HG02623 (cell line): ENCODE results near the gene FAM240A.

ENCODE experiments used
- ATAC-seq: cut with Tn5 transposase; IDR thresholded peaks from one replicate; pipeline ENCODE4 v1.9.1; 2021; ENCODE audit warnings: moderate library complexity; ENCODE audit not compliant: unreplicated experiment

The FAM240A gene

DNA sequence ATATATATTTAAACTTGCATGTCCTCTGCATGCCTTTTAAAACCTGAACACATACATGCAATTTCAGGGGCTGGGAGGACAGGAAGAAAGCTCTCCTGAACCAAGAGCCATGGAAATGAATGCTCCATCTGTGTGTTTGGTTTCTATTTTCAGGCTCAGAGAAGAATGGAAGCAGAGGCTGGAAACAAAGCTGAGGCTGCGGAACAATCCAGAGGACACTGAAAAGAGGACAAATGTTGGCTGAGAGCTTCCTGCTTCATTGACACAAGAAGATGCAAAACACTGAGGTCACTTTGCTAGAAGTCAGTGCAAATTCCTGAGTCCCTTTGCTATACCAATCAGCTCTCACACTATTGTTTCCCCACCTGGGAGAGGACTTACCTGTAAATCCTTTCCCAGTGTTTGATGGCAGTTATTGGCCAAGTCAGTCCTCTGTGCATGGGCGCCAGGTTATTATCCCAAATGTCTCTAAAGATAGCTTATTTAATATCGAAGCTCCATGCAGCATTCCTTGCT lies 12.7 kb downstream of the FAM240A start:
- no peak for ATAC-seq

DNA sequence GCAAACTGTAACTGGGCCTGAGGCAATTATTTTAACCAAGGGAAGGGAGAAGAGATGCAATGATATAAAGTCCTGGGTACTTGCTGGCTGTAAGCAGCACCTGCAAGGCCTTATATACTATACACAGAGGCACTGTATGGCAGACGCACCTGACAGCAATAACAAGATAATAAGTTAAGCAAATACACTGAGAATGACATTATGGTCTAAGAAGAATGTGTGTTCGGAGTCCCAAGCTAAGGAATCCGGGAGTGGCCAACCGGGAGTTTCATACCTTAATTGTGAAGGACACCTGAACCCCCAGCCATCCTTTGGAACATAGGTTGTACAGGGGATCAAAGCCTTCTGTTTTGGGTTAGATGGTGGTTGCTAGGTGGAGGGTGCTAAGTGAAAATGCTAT lies 13.7 kb downstream of the FAM240A start:
- no peak for ATAC-seq

DNA sequence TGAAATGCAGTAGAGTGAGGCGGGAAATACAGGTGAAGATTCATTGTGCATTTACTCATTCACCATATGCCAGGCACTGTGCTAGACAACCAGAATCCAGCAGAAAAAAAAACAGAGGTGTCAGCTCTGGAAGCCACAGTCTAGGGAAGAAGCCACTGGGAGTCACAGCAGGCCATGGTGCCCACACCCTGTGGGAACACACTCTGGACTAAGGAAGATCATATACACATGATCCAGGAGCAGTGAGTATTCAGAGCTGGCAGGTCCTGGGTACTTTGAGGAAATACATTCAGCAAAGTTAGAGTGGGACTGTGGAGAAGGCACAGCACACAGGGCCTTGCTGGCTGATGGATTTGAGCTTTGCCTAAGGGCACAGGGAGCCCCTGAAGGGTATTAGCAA lies 14.8 kb downstream of the FAM240A start:
- no peak for ATAC-seq

DNA sequence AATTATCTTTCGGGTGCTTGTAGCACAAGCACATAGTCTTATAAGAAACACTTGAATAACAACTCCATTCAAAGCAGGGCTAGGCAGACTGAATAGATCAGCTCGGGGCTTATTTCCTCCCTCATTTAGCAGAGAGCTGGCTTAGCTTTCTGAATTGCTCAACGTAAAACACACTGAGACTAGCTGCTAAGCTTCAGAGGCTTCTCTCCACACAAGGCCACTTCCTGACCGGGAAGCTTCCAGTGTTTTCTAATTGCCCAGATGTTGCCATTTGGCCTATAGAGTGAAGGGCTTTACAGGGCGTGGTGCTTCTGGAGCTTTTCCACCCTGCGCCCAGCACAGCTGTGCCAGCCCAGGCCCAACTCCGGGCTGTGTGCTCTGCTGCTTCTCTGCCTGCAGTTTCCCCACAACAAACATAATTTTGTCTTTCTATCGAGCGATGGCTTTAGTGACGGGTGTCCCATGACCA lies 16.6 kb downstream of the FAM240A start:
- no peak for ATAC-seq

DNA sequence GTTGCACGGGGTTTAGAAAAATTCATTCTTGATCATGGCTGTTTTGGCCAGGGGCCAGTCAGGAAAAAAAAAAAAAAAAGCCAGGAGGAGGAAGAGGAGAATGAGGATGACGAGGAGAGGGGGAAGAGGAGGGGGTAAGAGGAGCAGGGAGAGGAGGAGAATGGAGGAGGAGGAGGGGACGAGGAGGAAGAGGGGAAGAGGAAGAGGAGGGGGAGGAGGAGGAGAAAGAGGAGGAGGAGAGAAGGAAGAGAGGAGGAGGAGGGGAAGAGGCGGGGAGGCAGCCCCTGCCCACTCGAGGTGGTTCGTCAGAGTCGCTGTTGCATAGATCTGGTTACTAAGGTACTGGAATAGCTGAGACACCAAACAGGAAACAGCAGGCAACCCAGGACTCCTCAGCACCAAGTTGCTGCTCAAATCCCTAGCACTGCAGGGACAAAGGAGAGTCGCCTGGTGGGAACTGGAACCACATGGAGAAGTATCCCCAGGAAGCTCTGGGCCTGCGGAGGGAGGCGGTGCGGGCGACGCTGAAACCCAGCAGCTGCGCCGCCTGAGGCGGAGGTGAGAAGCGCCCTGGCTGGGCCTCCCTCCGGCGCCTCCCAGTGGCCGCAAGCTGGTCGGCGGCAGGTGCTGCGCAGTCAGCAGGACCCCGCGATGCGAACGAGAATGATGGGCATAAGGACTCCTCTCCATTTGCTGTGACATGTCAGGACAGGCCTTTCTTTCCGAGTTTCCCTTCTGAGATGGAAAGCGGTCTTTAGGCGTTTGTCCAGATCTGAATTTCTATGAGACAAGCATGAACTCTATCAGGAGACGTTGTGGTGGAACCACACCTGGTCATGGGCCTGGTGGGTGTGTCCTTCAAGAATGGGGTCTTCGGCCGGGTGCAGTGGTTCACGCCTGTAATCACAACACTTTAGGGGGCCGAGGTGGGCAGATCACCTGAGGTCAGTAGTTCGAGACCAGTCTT lies 17.5 kb downstream of the FAM240A start:
- ATAC-seq = peak; percentile 84

DNA sequence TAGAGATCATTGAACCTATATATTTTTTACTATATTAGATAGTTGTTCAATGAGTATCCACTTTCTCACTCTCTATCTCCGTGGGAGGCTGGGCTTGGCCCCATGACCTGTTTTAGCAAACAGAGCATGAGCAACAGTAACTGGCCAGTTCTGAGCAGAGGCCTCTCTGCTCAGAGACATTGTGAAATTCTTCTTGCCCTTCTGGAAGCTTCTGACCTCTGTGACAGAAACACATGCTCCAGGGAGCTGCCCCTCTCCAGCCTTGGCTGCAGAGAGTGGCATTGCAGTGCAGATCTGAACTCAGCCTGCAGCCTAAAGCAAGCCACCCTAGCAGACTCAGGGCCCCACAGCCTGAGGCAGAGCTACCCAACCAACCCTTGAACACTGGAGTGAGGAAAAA lies 20.5 kb downstream of the FAM240A start:
- no peak for ATAC-seq

DNA sequence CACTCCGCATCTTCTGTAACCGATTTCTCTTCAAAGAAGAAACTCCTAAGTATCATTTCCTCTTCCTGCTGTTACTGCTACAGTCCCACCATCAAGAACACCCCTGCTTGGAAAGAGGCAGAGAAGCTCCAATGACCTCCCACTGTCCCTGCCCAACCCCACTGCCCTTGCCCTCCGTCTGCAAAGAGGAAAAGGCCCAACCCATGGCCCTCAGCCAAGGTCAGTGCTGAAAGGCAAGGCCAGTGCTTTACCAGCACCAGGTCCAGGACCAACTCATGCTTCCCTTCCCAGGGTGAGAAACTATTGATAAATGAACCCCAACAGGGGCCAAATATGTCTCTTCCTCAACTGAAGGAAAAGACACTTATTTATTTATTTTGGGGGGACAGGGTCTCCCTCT lies 22.5 kb downstream of the FAM240A start:
- no peak for ATAC-seq

DNA sequence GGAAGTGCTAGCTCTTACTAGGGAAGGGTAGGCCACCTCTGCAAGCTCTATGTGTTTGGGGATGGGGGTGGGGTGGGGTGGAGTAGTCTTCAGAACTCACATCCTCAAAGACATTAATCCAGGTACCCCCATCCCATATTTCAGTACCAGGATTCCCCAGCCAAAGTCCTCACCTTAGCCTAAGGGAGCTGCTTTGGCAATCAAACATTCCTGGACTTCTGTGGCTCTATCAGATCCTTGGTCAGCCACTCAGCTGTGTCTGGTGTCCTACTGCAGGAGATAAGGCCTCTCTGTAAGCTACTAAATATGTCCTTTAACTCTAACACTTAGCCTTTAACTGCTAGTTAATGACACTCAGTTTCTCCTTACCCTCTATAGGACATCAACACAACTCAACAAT lies 26.9 kb downstream of the FAM240A start:
- ATAC-seq = no peak

DNA sequence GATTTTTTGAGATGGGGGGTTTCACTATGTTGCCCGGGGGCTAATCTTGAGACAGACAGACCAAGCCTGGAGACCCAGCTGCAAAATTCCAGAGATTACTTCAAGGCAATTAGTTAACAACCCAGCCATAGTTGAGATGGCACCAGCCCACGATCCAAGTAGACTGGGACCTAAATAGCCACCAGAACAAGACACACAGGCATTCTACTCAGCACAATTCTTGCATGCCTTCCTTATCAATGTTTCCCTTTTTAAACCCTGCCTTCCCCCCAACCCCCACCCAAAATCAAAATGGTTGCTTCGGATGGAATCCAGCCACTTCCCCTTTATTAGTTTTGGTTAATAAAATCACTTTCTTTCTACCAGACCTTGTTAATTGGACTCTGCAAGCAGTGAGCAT lies 28.6 kb downstream of the FAM240A start:
- no peak for ATAC-seq

GRCh38 chr3:46642971-46643370 lies 30.6 kb downstream of the FAM240A start:
- no peak for ATAC-seq

- no peak for ATAC-seq
These were observed 31.4 kb downstream of the FAM240A start for GRCh38 chr3:46643701-46644100.

DNA sequence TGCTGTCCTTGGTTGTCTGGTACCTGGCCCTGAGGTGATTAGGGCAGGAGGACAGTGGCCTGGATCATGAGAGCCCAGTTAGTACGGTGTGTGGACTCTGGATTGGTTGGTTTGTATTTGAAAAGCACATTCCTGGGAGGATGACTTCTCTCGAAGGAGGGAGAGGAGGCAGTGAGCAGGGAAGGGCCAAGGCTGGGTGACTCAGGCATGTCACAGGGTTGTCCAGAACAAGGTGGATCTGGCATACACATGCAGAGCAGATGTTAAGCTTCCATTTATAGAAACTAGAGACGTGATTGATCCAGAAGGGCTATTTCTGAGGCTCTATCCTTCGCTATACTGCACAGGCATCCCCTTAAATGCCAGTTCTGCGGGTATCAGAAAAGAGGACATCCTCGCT lies 34.4 kb downstream of the FAM240A start:
- no peak for ATAC-seq

GRCh38 chr3:46648096-46648495 lies 35.8 kb downstream of the FAM240A start:
- ATAC-seq = no peak

DNA sequence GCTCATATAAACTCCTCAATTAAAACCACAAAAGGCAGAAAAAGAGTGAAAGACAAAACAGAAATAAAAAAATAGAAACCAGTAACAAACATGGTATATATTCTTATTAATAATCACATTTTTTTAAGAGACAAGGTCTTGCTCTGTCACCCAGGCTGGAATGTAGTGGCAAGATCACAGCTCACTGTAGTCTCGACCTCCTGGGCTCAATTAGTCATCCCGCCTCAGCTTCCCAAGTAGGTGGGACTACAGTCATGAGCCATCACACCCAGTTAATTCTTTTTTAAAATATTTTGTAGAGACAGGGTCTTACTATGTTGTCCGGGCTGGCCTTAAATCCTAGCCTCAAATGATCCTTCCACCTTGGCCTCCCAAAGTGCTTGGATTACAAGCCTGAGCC lies 37.1 kb downstream of the FAM240A start:
- ATAC-seq = no peak

- no peak for ATAC-seq
These were observed 38.8 kb downstream of the FAM240A start for GRCh38 chr3:46651084-46651483.

DNA sequence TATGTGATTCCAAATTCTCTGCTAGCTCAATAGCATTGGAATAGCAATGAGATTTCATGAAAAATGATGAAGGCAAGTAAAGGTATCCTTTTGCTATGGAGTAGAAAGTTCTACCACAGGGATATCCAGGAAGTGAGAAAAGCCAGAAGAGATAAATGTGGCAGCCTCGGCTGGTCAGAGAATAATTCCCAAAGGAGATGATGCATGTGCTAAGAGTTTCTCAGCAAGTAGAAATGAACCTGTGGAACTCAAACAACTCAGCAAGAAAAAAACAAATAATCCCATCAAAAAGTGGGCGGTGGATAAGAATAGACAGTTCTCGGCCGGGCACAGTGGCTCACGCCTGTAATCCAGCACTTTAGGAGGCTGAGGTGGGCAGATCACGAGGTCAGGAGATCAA lies 42.9 kb downstream of the FAM240A start:
- ATAC-seq = no peak

DNA sequence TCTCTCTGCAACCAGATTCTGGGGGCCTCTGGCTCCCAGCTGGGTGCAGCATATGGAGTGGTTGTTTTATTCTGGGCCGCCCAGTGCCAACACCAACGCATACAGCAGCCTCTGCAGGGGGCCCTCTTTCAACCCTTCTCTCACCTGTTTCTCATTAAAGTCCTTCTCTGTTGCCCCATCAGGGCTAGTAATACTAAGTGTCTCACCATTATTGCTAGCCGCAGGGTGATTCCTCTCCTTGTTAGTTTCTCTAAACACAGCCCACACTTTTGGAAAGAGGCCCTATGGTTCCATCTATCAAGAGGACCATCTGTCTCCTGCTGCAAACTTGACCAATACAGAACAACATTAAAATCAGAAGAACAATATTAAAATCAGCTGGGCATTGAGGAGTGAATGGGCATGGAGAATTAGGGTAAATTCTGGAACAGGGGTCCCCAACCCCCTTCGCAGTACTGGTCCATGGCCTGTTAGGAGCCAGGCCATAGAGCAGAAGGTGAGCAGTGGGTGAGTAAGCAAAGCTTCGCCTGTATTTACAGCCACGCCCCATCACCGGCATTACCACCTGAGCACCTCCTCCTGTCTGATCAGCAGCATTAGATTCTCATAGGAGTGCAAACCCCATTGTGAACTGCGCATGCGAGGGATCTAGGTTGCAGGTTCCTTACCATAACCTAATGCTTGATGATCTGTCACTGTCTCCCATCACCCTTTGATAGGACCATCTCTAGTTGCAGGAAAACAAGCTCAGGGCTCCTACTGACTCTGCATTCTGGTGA lies 44.6 kb downstream of the FAM240A start:
- no peak for ATAC-seq

- ATAC-seq = no peak
These were observed 47.0 kb downstream of the FAM240A start for GRCh38 chr3:46659285-46659684.

- ATAC-seq = no peak
These were observed 47.7 kb downstream of the FAM240A start for GRCh38 chr3:46660003-46660402.

DNA sequence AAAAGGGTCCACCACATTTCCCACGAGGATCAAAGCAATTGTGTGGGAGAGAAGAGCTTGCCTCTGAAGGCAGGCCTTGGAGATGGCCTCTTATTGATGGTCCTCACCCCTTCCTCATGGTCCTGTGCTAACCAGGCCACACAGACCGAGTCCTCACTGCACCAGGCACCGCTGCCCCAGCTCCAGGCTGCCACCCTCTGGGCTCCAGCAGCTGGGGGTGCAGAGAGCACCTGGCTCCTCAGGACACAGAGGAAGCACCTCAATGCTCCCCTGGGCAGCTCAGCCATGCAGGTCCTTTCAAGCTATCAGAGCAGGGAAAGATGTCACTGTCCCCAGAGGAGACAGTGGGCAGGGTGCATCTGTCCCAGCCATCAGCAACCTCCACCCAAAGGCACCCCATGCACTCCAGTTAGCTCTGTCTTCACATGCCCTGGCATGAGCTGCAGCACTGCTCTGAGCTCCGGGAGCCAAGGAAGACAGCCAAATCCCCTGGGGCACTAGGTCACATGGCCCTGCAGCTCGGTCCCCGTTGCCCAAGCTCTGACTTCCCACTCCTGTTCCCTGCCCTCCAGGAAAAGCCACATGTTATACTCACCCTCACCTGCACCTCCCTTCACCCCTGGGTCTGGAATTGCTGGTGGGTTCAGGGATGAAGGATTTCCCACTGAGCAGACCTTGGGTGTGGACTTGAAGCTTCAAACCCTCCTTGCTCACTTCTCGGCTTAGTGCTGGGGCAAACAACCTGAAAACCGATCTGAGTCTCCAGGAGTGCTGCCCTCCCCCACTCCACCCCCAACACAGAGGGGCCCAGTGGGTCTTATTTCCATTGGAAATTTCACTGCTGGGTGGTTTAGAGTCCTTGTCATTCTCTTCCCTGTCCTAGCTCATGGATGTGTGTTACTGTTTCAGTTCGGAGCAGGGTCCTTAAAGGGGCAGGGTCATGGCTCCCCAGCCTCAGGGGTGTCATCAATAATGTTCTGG lies 48.5 kb downstream of the FAM240A start:
- ATAC-seq = no peak
